Renal pelvis (tissue), 3 donors: ENCODE results near the gene CCDC197. TPM values are rescaled to one million over a fixed set of nuclear protein-coding genes. Genes with fewer than 3 reads are reported as not detected.

Experiments used
- polyA plus RNA-seq, 3 donors: library from polyadenylated mRNA; unstranded; fragments of 120-200 nt; gene quantifications; one replicate each; pipeline ENCODE4 v1.2.1, GENCODE V29; 2013; ENCODE audit not compliant: insufficient read length in 3 of 3

CCDC197 gene
- polyA plus RNA-seq, 3 donors = not detected

Other genes with a start within 250 kb of the CCDC197 start
- 1 to 10 TPM; 1.4 to 1.6 (median 1.5) TPM for gene PRIMA1, start 208.8 kb upstream of the CCDC197 start, polyA plus RNA-seq
- gene FAM181A, start 70.0 kb upstream of the CCDC197 start, polyA plus RNA-seq = not detected
- gene ASB2, start 20.7 kb upstream of the CCDC197 start, polyA plus RNA-seq = under 1 TPM; 0.29 to 0.51 (median 0.37) TPM
- gene OTUB2, start 29.0 kb downstream of the CCDC197 start, polyA plus RNA-seq = 1 to 10 TPM; 4.2 to 4.7 (median 4.7) TPM
- 100 to 1,000 TPM; 143 to 172 (median 170) TPM for gene DDX24, start 83.9 kb downstream of the CCDC197 start, polyA plus RNA-seq
- gene IFI27L1, start 84.0 kb downstream of the CCDC197 start, polyA plus RNA-seq = 10 to 100 TPM; 27.6 to 34.5 (median 30.5) TPM
- gene IFI27, start 113.4 kb downstream of the CCDC197 start, polyA plus RNA-seq = 1 to 10 TPM; 5.1 to 9.1 (median 7.3) TPM
- gene IFI27L2, start 132.3 kb downstream of the CCDC197 start, polyA plus RNA-seq = 10 to 100 TPM; 14.8 to 31.7 (median 31.4) TPM
- gene PPP4R4, start 177.0 kb downstream of the CCDC197 start, polyA plus RNA-seq = under 1 TPM; 0.26 to 0.38 (median 0.27) TPM